GM15510 (cell line): Measurements from ENCODE around the gene ZNF782.

Source experiments
- POLR2A ChIP-seq: IDR thresholded peaks from 3 replicates; pipeline ENCODE4 v1.6.1; 2011; ENCODE audit warnings: borderline replicate concordance; ENCODE audit not compliant: insufficient read length; ENCODE audit errors: extremely low read depth

Gene ZNF782

GRCh38 chr9:96769989-96770388 lies 84.3 kb downstream of the ZNF782 start:
- no peak for TF ChIP-seq POLR2A
